Duodenal mucosa (tissue), 2 donors: ENCODE data around the gene HLA-DOB.
"Not testable (repeated sequence)": the region's sequence is repeated elsewhere in the genome, so short reads cannot be mapped to it uniquely, and the experiment has no call there.

Source experiments
- H3K27ac ChIP-seq: one replicate; pipeline ENCODE4 v1.7.0; 2013; ENCODE audit warnings: low read depth, low read length
- H3K27me3 ChIP-seq, 2 donors: one replicate each; pipeline ENCODE4 v1.7.0; 2013; ENCODE audit warnings: low read length in 2 of 2, control low read depth in 1 of 2; ENCODE audit not compliant: insufficient read depth in 2 of 2, control insufficient read depth in 1 of 2
- H3K36me3 ChIP-seq, 2 donors: one replicate each; pipeline ENCODE4 v1.7.0; 2013; ENCODE audit warnings: low read length in 2 of 2, control low read depth in 1 of 2; ENCODE audit not compliant: insufficient read depth in 2 of 2, control insufficient read depth in 1 of 2
- H3K4me1 ChIP-seq, 2 donors: one replicate each; pipeline ENCODE4 v1.7.0; 2013; ENCODE audit warnings: low read length in 2 of 2, control low read depth in 1 of 2; ENCODE audit not compliant: insufficient read depth in 2 of 2, control insufficient read depth in 1 of 2
- H3K4me3 ChIP-seq, 2 donors: one replicate each; pipeline ENCODE4 v1.7.0; 2013; ENCODE audit warnings: low read length in 2 of 2, low read depth in 1 of 2
- H3K9ac ChIP-seq, 2 donors: one replicate each; pipeline ENCODE4 v1.7.0; 2013; ENCODE audit warnings: low read length in 2 of 2, low read depth in 1 of 2
- H3K9me3 ChIP-seq, 2 donors: one replicate each; pipeline ENCODE4 v1.7.0; 2013; ENCODE audit warnings: low read length in 2 of 2, control low read depth in 1 of 2; ENCODE audit not compliant: control insufficient read depth in 1 of 2

The HLA-DOB gene

DNA sequence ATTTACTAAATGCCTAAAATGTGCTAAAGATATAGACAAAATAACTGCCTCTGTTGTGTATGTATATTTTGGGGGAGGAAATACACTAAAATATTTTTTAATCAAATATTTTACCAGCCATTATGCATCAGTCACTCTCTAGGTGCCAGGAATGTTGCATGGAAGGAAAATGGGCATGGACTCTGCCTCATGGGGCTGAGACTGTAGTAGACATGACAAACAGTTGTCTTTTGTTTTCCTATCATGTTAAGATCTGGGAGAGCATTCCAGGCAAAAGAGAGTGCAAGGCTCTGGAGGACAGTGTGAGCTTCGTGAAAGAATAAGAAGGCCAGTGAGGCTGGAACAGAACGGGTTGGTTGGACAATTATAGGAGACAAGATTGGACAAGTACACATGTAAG lies 26.5 kb downstream of the HLA-DOB start:
- Histone ChIP-seq H3K36me3 (no peaks in the 10 kb centered on the region), H3K9me3 (no peaks in the 10 kb centered on the region), H3K27ac (no peak overlapping the region), H3K27me3 (peaks cover 6 to 20% of the 10 kb centered on the region in 2 donors), H3K9ac (no peak overlapping the region), H3K4me3 (no peak overlapping the region), H3K4me1 (peaks cover 0 to 4% of the 10 kb centered on the region in 2 donors)

DNA sequence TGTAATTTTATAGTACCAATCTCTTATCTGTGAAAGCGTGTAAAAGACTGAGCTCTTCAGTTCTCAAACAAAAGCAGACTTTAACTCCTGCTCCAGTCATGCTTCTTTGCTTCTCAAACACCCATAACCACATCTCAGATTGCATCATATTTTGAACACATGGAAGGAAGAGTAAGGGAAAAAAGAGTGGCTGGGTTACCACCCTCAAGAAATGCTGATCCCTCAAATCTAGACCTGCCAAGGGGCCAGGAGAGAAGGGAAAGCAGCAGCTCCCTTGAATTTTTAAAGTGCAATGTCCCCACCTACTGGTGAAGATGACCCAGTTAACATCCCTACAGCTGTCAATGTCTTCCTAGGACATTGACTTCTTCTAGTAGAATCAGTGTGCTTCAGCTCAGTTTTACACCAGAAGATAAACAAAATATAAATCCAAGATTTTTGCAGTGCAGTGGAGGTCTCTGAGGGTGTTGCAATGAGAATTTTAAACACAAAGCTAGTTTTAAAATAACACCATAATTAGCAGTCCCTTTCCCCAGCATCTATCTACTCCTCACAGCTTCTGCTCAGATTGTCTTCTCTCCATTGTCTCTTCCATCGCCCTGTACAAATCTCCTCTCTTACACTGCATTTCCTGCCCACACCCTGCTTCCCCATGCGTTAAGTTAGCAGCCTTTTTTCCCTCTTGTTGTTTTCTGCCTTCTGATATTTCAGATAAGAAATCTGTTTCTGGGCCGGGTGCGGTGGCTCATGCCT lies 30.8 kb downstream of the HLA-DOB start:
- Histone ChIP-seq H3K9me3 (no peaks in the 10 kb centered on the region), H3K4me1 (peaks cover 0 to 4% of the 10 kb centered on the region in 2 donors), H3K27ac (no peak overlapping the region), H3K9ac (no peak overlapping the region), H3K27me3 (peaks cover 0 to 4% of the 10 kb centered on the region in 2 donors), H3K4me3 (no peak overlapping the region), H3K36me3 (no peaks in the 10 kb centered on the region)

DNA sequence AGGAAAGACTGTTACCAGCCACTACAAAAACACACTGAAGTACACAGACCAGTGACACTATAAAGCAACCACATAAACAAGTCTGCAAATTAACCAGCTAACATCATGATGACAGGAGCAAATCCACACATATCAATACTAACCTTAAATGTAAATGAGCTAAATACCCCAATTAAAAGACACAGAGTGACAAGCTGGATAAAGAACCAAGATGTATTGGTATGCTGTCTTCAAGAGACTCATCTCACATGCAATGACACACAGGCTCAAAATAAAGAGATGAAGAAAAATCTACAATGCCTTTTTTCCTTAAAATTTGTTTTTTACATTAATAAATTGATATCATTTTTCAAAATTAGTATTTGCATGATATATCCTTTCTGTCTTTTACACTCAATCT lies 33.9 kb downstream of the HLA-DOB start:
- H3K4me1 ChIP-seq, H3K36me3 ChIP-seq, H3K9ac ChIP-seq, H3K27ac ChIP-seq, H3K4me3 ChIP-seq, H3K9me3 ChIP-seq, H3K27me3 ChIP-seq: not testable (repeated sequence)

DNA sequence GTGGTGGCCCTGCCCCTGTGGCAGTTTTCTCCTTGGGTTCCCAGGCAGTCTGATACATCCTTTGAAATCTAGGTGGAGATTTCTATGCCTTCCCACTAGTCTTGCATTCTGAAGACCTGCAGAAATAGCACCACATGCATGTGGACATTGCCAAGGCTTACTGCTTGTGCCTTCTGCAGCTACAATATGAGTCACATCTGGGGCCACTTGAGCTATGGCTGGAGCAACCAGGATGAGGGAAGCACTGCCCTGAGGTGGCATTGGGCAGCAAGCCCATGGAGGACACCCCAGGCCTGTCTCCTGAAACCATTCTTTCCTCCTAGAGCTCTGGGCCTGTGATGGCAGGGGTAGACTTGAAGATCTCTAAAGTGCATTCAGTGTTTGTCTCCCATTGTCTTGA lies 37.8 kb downstream of the HLA-DOB start:
- Histone ChIP-seq H3K9ac (no peak overlapping the region), H3K4me3 (no peak overlapping the region), H3K27me3 (no peaks in the 10 kb centered on the region), H3K9me3 (no peaks in the 10 kb centered on the region), H3K4me1 (peaks cover 5 to 11% of the 10 kb centered on the region in 2 donors), H3K27ac (no peak overlapping the region), H3K36me3 (no peaks in the 10 kb centered on the region)

DNA sequence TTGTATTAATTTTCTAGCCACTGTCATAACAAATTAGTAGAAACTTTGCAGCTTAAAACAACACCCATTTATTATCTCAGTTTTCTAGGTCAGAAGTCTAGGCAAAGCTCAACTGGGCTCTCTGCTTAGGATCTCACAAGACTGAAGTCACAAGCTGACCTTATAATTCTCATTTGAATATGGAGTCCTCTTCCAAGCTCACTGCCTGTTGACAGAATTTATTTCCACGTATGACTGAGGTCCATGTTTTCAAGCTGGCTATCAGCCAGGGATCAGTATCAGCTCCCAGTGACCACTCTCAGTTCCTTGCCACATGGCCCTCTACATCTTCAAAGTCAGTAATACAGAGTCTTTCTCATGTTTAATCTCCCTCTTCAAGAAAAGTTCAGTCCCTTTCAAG lies 41.7 kb downstream of the HLA-DOB start:
- Histone ChIP-seq H3K9me3 (no peaks in the 10 kb centered on the region), H3K4me1 (peaks cover 5 to 11% of the 10 kb centered on the region in 2 donors), H3K27ac (no peak overlapping the region), H3K27me3 (peaks cover under 1 to 2% of the 10 kb centered on the region in 2 donors), H3K4me3 (no peak overlapping the region), H3K36me3 (no peaks in the 10 kb centered on the region), H3K9ac (no peak overlapping the region)

DNA sequence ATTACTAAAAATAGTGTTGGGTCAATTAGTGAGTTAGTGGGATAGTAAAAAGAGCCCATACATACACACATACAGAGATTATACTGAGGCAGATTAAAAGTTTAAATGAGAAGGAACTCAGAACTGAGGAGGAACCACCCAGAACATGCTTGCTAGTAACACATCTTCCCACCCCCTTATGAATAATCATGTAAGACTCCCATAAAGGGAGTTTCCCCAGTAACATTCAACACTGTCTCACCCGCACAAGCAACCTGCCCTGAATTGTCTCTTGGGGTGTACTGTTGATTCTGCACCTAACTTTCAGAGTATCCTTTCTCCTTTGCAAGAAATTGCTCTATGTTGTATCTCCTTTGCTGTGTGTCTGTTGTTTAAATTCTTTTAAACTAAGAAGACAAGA lies 42.4 kb downstream of the HLA-DOB start:
- H3K9ac ChIP-seq: no peak overlapping the region

DNA sequence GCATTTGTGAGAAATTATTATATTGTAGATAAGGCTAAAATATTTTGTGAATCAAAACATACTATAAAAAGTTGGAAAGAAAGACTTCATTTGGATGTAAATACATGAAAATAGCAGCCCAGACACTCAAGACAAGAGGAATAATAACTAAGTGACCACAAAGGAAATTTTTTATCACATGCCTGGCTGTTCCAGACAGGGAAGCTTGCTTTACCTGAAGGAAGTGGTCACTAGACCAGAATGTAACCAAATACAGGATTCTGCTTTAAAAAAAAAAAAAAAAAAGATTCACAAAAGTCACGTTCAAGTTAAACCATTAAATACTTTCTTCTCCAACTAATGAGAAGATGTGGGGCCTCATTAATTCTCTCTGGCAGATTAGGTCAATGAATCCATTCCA lies 44.1 kb downstream of the HLA-DOB start:
- H3K9ac ChIP-seq: no peak overlapping the region
- peaks cover 3% of the 10 kb centered on the region in 2 donors for H3K27me3 ChIP-seq
- H3K36me3 ChIP-seq: no peaks in the 10 kb centered on the region
- peaks cover 5 to 9% of the 10 kb centered on the region in 2 donors for H3K4me1 ChIP-seq
- no peak overlapping the region for H3K27ac ChIP-seq
- no peak overlapping the region for H3K4me3 ChIP-seq
- H3K9me3 ChIP-seq: no peaks in the 10 kb centered on the region

More for the DNA sequence above, 42.4 kb downstream of the HLA-DOB start:
- no peak overlapping the region for H3K4me3 ChIP-seq
- no peak overlapping the region for H3K27ac ChIP-seq
- peaks cover 3% of the 10 kb centered on the region in 2 donors for H3K27me3 ChIP-seq
- no peaks in the 10 kb centered on the region for H3K36me3 ChIP-seq
- no peaks in the 10 kb centered on the region for H3K9me3 ChIP-seq
- H3K4me1 ChIP-seq: peaks cover 5 to 11% of the 10 kb centered on the region in 2 donors

DNA sequence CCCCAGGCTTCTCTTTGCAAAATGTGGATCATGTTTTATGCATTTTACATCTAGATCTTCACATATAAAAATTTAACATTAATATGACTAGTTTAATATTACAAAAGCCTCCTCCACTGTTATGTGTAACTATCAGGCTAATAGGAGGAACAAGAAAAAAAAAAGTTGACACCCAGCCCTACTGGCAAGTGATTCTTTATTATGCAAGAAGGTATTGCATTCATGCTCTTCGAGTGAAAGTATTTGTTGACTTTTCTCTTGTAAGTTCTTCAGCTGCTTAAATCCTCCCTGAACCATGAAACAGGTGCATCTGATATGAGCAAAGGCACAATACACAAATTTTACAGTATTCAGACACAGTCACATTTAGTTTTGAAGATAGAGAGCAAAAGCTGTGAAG lies 52.8 kb downstream of the HLA-DOB start:
- Histone ChIP-seq H3K4me1 (no peaks in the 10 kb centered on the region), H3K9me3 (no peaks in the 10 kb centered on the region), H3K36me3 (no peaks in the 10 kb centered on the region), H3K9ac (no peak overlapping the region), H3K4me3 (no peak overlapping the region), H3K27me3 (peaks cover 3 to 11% of the 10 kb centered on the region in 2 donors), H3K27ac (no peak overlapping the region)

DNA sequence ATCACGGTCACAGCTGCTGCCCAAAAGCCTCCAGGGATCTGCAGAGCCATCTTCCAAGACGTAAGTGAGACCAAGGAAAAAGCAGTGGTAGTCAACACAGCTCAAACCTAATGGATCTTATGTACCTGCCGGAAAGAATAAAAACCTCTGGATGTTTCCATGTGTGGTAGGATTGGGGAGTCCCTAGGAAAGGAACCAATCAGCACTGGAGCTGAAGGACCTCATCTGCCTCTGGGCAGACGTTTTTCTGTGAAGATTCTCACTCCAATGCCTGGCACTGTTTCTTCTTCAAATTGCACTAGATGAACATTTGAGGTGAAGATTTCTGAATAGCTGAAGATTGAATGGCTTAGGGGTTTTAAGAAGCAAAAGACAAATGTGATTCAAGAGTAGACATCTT lies 53.4 kb downstream of the HLA-DOB start, which contains the start of gene HLA-DQB2:
Gene HLA-DQB2 (minus strand): TSS at position 112 of the 400 bp plus-strand sequence. CDS start 62 bp downstream, at position 50.
- H3K4me3 ChIP-seq: no peak within 1 kb of the TSS
- no peak within 1 kb of the TSS for H3K9ac ChIP-seq

More for the DNA sequence above, 53.4 kb downstream of the HLA-DOB start, which contains the start of gene HLA-DQB2:
- no peaks in the 10 kb centered on the region for H3K4me1 ChIP-seq
- no peaks in the 10 kb centered on the region for H3K36me3 ChIP-seq
- no peak within 1 kb of the TSS for H3K27ac ChIP-seq
- H3K27me3 ChIP-seq: peaks cover 3 to 11% of the 10 kb centered on the region in 2 donors
- no peaks in the 10 kb centered on the region for H3K9me3 ChIP-seq
